CD8-positive, alpha-beta memory T cell (primary cell): Measurements from ENCODE around the gene CHPF2. TPM values are rescaled to one million over a fixed set of nuclear protein-coding genes. Genes with fewer than 3 reads are reported as not detected.
A peak's percentile ranks its signal among the peaks of the same experiment; 100 is the strongest.

Experiments used
- CTCF ChIA-PET: fragments of 350-600 bp; sonication (Branson Sonifier 250); formaldehyde crosslinking; loops from one replicate; lab custom pipeline; 2021; ENCODE audit warnings: antibody characterized with exemption; lab: Charles Lee
- POLR2A ChIA-PET: fragments of 350-600 bp; sonication (Branson Sonifier 250); formaldehyde crosslinking; loops from one replicate; lab custom pipeline; 2021; ENCODE audit warnings: antibody characterized with exemption; lab: Charles Lee
- DNase-seq, 5 donors: peaks; one replicate each; pipeline versions ENCODE4 v3.0.0 to v3.0.0-alpha.2; 2020 to 2022; ENCODE audit warnings: mixed read lengths in 1 of 5
- H3K27ac ChIP-seq: one replicate; pipeline ENCODE4 v1.7.0; 2013; ENCODE audit warnings: low read depth, mild to moderate bottlenecking, low read length, moderate library complexity
- H3K27me3 ChIP-seq: 2 replicates; pipeline ENCODE4 v1.7.0; 2013; ENCODE audit warnings: low read length, mild to moderate bottlenecking; ENCODE audit not compliant: insufficient read depth, poor library complexity, severe bottlenecking
- H3K36me3 ChIP-seq: 2 replicates; pipeline ENCODE4 v1.7.0; 2013; ENCODE audit warnings: mild to moderate bottlenecking, low read length, moderate library complexity; ENCODE audit not compliant: insufficient read depth
- H3K4me1 ChIP-seq: 2 replicates; pipeline ENCODE4 v1.7.0; 2013; ENCODE audit warnings: mild to moderate bottlenecking, low read length, moderate library complexity; ENCODE audit not compliant: insufficient read depth
- H3K4me3 ChIP-seq: 2 replicates; pipeline ENCODE4 v1.7.0; 2013; ENCODE audit warnings: mild to moderate bottlenecking, low read length
- H3K9me3 ChIP-seq: 2 replicates; pipeline ENCODE4 v1.7.0; 2013; ENCODE audit warnings: mild to moderate bottlenecking, low read length
- H3K27ac Mint-ChIP-seq, 8 donors: one replicate each; pipeline ENCODE4 v1.8.0; 2020 to 2021; ENCODE audit warnings: mixed read lengths in 8 of 8, mild to moderate bottlenecking in 6 of 8, inconsistent platforms in 3 of 8, moderate library complexity in 3 of 8
- H3K27me3 Mint-ChIP-seq, 2 donors: one replicate each; pipeline ENCODE4 v1.8.0; 2020 to 2021; ENCODE audit warnings: mixed read lengths in 2 of 2, mild to moderate bottlenecking in 1 of 2, moderate library complexity in 1 of 2
- H3K36me3 Mint-ChIP-seq, 3 donors: one replicate each; pipeline ENCODE4 v1.8.0; 2020 to 2021; ENCODE audit warnings: mixed read lengths in 3 of 3, inconsistent platforms in 1 of 3, mild to moderate bottlenecking in 1 of 3
- H3K4me1 Mint-ChIP-seq, 3 donors: one replicate each; pipeline ENCODE4 v1.8.0; 2020 to 2021; ENCODE audit warnings: mixed read lengths in 3 of 3, inconsistent platforms in 1 of 3, mild to moderate bottlenecking in 1 of 3
- H3K4me3 Mint-ChIP-seq, 7 donors: one replicate each; pipeline ENCODE4 v1.8.0; 2020 to 2021; ENCODE audit warnings: mixed read lengths in 7 of 7, mild to moderate bottlenecking in 6 of 7, moderate library complexity in 4 of 7, inconsistent platforms in 2 of 7
- H3K9me3 Mint-ChIP-seq, 5 donors: one replicate each; pipeline ENCODE4 v1.8.0; 2020 to 2022; ENCODE audit warnings: mixed read lengths in 5 of 5, mild to moderate bottlenecking in 3 of 5, moderate library complexity in 2 of 5, inconsistent platforms in 1 of 5
- polyA plus RNA-seq: library from polyadenylated mRNA; unstranded; fragments of 300-500 nt; fragmentation: Illumina TruSeq; gene quantifications from one replicate; pipeline ENCODE4 v1.2.3, GENCODE V29; 2021
- total RNA-seq, 2 experiments: library from RNA; stranded (reverse); gene quantifications; one replicate each; pipeline ENCODE4 v1.2.3, GENCODE V29; 2021

The CHPF2 gene
- total and polyA plus RNA-seq, 3 experiments from 2014 or later = 31.3 to 37.0 (median 36.6) TPM

DNA sequence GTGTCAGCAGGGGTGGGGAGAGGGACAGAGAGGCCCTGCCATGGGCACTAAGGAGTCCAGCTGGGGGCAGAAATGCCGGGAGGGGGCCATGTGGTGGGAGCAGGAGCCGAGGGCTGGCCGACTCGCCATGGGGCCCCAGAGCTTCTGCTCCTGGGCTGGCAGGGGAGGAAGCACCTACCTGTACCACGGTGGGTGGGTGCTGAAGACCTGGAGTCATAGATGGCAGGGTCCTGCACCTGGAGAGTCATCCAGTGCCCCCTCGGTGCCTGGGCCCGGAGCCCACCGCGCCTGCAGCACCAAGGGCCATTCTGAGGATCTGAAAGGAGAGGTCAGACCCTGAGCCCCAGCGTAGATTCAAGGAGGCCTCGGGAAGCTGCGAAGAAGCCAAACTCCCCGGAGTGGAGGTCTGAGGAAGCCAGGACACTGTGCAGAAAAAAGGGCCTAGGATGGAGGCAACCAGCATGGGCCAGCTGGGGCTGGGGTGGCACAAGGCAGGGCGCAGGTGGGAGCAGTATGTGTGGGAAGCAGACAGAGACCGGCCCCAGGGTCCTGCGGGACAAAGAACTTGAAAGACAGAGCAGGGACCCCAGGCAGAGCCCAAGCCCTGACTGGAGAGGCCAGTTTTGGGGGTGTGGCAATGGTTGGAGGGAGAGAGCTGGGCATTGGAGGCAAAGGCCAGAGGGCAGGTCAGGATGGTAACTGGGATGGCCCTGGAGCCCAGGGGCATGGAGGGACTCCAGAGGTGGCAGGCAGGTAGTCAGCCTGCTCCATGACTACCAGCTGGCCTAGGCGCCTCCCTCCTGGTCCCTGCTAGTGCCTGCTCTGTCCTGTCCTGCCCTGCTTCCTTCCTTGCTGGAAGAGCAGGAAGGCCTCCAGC lies 42.9 kb downstream of the CHPF2 start:
- Histone ChIP-seq H3K4me3 (no peak overlapping the region), H3K36me3 (no peaks in the 10 kb centered on the region), H3K27me3 (peaks cover 4% of the 10 kb centered on the region), H3K9me3 (no peaks in the 10 kb centered on the region), H3K4me1 (peaks cover 23% of the 10 kb centered on the region), H3K27ac (no peak overlapping the region)
- no peaks in the 10 kb centered on the region for H3K9me3 Mint-ChIP-seq
- DNase-seq = no peak
- peaks cover 0 to 7% of the 10 kb centered on the region in 2 donors for H3K27me3 Mint-ChIP-seq
- H3K4me3 Mint-ChIP-seq = peak overlapping the region; percentile 41 to 89 (median 64)
- peaks cover 29 to 41% (median 38%) of the 10 kb centered on the region in 3 donors for H3K4me1 Mint-ChIP-seq
- POLR2A ChIA-PET = no interaction called here
- H3K27ac Mint-ChIP-seq = peak overlapping the region in 5 of 8 donors; percentile 63 to 74 (median 66)
- no peaks in the 10 kb centered on the region for H3K36me3 Mint-ChIP-seq
- CTCF ChIA-PET = no interaction called here

- Histone ChIP-seq H3K27me3 (peaks cover 4% of the 10 kb centered on the region), H3K9me3 (no peaks in the 10 kb centered on the region), H3K4me3 (no peak overlapping the region), H3K27ac (no peak overlapping the region), H3K4me1 (peaks cover 23% of the 10 kb centered on the region), H3K36me3 (no peaks in the 10 kb centered on the region)
- DNase-seq = peak in 4 of 5 donors; percentile 24 to 64 (median 34)
- CTCF ChIA-PET = no interaction called here
- H3K36me3 Mint-ChIP-seq = peaks cover 0 to 3% (median 0%) of the 10 kb centered on the region in 3 donors
- POLR2A ChIA-PET = no interaction called here
- H3K4me1 Mint-ChIP-seq = peaks cover 29 to 41% (median 38%) of the 10 kb centered on the region in 3 donors
- peak overlapping the region in 4 of 8 donors; percentile 23 to 66 (median 54) for H3K27ac Mint-ChIP-seq
- peak overlapping the region; percentile 29 to 86 (median 58) for H3K4me3 Mint-ChIP-seq
- H3K27me3 Mint-ChIP-seq = peaks cover 3 to 14% of the 10 kb centered on the region in 2 donors
- H3K9me3 Mint-ChIP-seq = no peaks in the 10 kb centered on the region
Observed at GRCh38 chr7:151275813-151276577, 43.7 kb downstream of the CHPF2 start.

DNA sequence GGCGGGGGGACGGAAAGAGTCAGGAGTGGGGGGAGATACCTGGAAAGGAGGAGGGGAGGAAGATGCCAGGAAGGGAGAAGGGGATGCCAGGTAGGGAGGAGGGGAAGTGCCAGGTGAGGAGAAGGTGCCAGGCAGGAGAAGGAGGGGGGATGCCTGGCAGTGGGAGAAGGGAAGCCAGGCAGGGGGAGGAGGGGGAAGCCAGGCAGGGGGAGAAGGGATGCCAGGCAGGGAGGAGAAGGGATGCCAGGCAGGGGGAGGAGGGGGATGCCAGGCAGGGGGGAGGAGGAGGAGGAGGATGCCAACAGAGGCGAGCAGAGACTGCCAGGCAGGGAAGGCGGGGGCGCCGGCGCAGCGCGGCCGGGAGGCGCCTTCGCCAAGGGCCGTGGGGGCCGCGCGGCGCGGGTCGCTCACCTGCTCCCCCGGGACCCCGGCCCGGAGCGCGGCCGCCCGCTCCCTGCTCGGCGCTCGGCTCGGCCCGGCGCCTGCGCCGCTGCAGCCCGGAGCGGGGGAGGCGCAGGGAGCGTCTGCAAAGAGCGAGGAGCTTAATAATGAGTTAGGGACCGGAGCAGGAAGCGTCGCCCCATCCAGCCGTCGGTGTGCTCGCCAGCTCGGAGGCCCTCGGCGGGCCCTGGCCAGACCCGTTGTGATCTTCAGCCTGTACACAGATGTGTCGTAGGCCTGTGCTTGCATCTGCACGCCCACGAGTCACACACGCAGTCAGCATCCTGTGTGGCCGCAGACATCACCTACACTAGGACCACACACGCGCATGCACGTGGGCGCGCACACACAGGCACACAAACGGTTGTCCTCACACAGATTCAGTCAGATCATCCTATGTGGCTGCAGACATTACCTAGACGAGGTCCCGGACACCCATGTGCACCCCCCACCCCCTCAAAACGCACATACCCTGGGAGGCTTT lies 44.6 kb downstream of the CHPF2 start:
- H3K4me1 ChIP-seq = peaks cover 20% of the 10 kb centered on the region
- Mint-ChIP-seq H3K4me3 (peak overlapping the region; percentile 83 to 90 (median 87)), H3K4me1 (peaks cover 28 to 36% (median 33%) of the 10 kb centered on the region in 3 donors), H3K9me3 (peaks cover 0 to 2% (median 0%) of the 10 kb centered on the region in 5 donors), H3K36me3 (peaks cover 0 to 6% (median 0%) of the 10 kb centered on the region in 3 donors), H3K27me3 (peaks cover 4 to 23% of the 10 kb centered on the region in 2 donors), H3K27ac (peak overlapping the region in 7 of 8 donors; percentile 12 to 89 (median 76))
- DNase-seq = peak; percentile 15 to 68 (median 42)
- POLR2A ChIA-PET = no interaction called here
- H3K27me3 ChIP-seq = peaks cover 4% of the 10 kb centered on the region
- no peaks in the 10 kb centered on the region for H3K36me3 ChIP-seq
- H3K4me3 ChIP-seq = peak overlapping the region; percentile 56
- H3K27ac ChIP-seq = no peak overlapping the region
- H3K9me3 ChIP-seq = no peaks in the 10 kb centered on the region
- CTCF ChIA-PET = interaction anchor here (1.0 to 1.5 kb wide), 4 partner anchors 27 to 43 kb away, joined by 3 to 7 read pairs (median 4); no protein-coding TSS in a partner anchor

GRCh38 chr7:151277631-151278030 lies 45.3 kb downstream of the CHPF2 start:
- Histone ChIP-seq H3K27me3 (peaks cover 4% of the 10 kb centered on the region), H3K36me3 (no peaks in the 10 kb centered on the region), H3K4me3 (peak overlapping the region; percentile 56), H3K9me3 (no peaks in the 10 kb centered on the region), H3K27ac (no peak overlapping the region), H3K4me1 (peaks cover 13% of the 10 kb centered on the region)
- peak overlapping the region; percentile 83 to 90 (median 87) for H3K4me3 Mint-ChIP-seq
- ChIA-PET CTCF (interaction anchor here (1.0 to 1.5 kb wide), 4 partner anchors 26 to 42 kb away, joined by 3 to 7 read pairs (median 4); no protein-coding TSS in a partner anchor), POLR2A (no interaction called here)
- peak overlapping the region in 5 of 8 donors; percentile 12 to 89 (median 76) for H3K27ac Mint-ChIP-seq
- peaks cover 5 to 27% of the 10 kb centered on the region in 2 donors for H3K27me3 Mint-ChIP-seq
- peaks cover 0 to 2% (median 0%) of the 10 kb centered on the region in 5 donors for H3K9me3 Mint-ChIP-seq
- no peak for DNase-seq
- peaks cover 0 to 7% (median 0%) of the 10 kb centered on the region in 3 donors for H3K36me3 Mint-ChIP-seq
- peaks cover 22 to 29% (median 26%) of the 10 kb centered on the region in 3 donors for H3K4me1 Mint-ChIP-seq

DNA sequence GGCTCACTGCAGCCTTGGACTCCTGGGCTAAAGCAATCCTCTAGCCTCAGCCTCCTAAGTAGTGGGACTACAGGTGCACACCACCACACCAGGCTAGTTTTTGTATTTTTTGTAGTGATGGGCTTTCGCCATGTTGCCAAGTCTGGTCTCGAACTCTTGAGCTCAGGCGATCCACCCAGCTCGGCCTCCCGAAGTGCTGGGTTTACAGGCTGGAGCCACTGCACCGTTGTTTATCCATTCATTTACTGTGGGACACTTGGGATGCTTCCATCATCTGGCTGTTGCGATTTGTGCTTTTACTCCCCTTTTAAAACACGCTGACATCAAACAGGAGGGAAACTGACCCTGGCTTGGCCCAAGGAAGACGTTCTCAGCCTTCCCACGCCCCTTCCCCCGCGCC lies 46.7 kb downstream of the CHPF2 start:
- Mint-ChIP-seq H3K9me3 (peaks cover 0 to 2% (median 0%) of the 10 kb centered on the region in 5 donors), H3K36me3 (peaks cover 0 to 12% (median 0%) of the 10 kb centered on the region in 3 donors), H3K4me1 (peaks cover 19 to 26% (median 22%) of the 10 kb centered on the region in 3 donors), H3K27ac (peak overlapping the region in 2 of 8 donors; percentile 4 to 10), H3K4me3 (peak overlapping the region in 5 of 7 donors; percentile 4 to 76 (median 39)), H3K27me3 (peaks cover 15 to 37% of the 10 kb centered on the region in 2 donors)
- no peak for DNase-seq
- ChIA-PET POLR2A (no interaction called here), CTCF (no interaction called here)
- Histone ChIP-seq H3K36me3 (no peaks in the 10 kb centered on the region), H3K4me3 (no peak overlapping the region), H3K9me3 (no peaks in the 10 kb centered on the region), H3K27me3 (peaks cover 4% of the 10 kb centered on the region), H3K27ac (no peak overlapping the region), H3K4me1 (peaks cover 13% of the 10 kb centered on the region)

DNA sequence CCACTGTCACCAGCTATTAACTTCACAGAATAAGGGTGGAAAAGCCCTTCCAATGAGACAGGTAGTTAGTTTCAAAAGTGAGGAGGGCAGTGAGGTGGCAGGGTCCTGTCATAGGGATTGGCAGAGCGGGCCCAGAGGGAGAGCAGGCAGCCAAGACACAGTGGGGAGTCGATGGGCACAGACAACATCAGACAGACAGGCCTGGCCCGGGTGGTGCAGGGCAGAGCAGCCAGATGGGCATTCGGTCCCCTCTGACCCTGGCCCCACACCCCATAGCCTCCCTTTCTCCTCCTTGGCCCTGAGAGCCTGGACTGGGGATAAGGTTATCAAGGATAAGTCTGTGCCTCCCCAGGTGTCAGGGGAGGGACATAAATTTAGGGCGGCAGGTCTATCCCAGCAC lies 47.6 kb downstream of the CHPF2 start:
- CTCF ChIA-PET = no interaction called here
- peaks cover 0 to 12% (median 0%) of the 10 kb centered on the region in 3 donors for H3K36me3 Mint-ChIP-seq
- H3K4me3 ChIP-seq = no peak overlapping the region
- no peaks in the 10 kb centered on the region for H3K9me3 ChIP-seq
- H3K9me3 Mint-ChIP-seq = peaks cover 0 to 2% (median 0%) of the 10 kb centered on the region in 5 donors
- no peak overlapping the region for H3K27ac ChIP-seq
- peaks cover 4% of the 10 kb centered on the region for H3K27me3 ChIP-seq
- peaks cover 15 to 39% of the 10 kb centered on the region in 2 donors for H3K27me3 Mint-ChIP-seq
- no peak for DNase-seq
- H3K4me1 Mint-ChIP-seq = peaks cover 18 to 22% (median 19%) of the 10 kb centered on the region in 3 donors
- no peak overlapping the region for H3K27ac Mint-ChIP-seq
- H3K36me3 ChIP-seq = no peaks in the 10 kb centered on the region
- peaks cover 13% of the 10 kb centered on the region for H3K4me1 ChIP-seq
- peak overlapping the region in 2 of 7 donors; percentile 20 to 76 for H3K4me3 Mint-ChIP-seq
- POLR2A ChIA-PET = no interaction called here
